HG03025 (cell line): ENCODE results near the gene SMIM44.
A peak's percentile ranks its signal among the peaks of the same experiment; 100 is the strongest.

Source experiments
- ATAC-seq: cut with Tn5 transposase; IDR thresholded peaks from one replicate; pipeline ENCODE4 v1.9.1; 2021; ENCODE audit warnings: mild to moderate bottlenecking, moderate library complexity; ENCODE audit not compliant: unreplicated experiment, low FRiP score

SMIM44 gene

DNA sequence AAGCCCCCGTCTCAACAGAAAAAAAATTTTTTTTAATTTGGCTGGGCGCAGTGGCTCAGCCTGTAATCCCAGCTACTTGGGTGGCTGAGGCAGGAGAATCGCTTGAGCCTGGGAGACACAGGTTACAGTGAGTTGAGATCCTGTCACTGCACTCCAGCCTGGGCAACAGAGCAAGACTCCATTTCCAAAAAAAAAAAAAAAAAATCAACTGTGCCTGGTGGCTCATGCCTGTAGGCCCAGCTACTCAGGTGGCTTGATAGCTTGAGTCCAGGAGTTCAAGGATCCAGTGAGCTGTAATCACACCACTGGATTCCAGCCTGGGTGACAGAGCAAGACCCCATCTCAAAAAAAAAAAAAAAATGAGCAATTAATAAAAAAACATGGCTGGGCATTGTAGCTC, 18.5 kb upstream of the SMIM44 start:
- no peak for ATAC-seq

DNA sequence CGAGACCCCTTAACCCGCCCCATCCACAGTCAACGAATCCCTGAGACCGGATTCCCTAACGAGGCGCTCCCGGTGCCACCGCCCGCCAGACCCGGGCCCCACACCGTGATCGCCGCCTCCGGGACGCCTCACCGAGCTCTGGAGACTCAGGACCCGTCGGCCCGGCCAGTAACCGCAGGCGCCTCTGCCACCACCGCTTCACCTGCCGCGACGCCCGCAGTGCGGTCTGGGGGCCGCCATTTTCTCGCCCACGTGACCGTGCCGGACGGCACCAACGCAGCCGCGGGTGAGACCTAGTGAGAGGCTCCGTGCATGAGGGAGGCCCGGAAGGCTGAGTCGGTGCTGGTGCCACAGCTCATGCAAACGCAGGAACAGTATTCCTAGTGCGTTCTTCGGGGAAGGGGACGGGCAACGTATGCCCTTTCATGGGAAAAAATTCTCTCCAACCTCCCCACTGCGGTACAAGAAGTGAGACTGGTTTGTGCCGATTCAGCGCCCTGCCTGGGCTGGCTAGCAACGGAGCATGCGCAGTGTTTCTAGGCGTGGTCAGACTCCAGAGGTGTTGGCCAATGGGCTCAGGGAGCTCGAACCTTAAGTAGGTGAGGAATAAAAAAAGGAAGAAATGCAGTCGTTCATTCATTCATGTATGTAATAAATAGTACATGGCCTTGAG, 17.3 kb upstream of the SMIM44 start, which contains the start of gene DOHH:
Gene DOHH, minus strand, starts transcription at position 246 of the 673 bp plus-strand sequence. CDS start 3,860 bp downstream, outside the sequence.
- peak; percentile 77 for ATAC-seq

DNA sequence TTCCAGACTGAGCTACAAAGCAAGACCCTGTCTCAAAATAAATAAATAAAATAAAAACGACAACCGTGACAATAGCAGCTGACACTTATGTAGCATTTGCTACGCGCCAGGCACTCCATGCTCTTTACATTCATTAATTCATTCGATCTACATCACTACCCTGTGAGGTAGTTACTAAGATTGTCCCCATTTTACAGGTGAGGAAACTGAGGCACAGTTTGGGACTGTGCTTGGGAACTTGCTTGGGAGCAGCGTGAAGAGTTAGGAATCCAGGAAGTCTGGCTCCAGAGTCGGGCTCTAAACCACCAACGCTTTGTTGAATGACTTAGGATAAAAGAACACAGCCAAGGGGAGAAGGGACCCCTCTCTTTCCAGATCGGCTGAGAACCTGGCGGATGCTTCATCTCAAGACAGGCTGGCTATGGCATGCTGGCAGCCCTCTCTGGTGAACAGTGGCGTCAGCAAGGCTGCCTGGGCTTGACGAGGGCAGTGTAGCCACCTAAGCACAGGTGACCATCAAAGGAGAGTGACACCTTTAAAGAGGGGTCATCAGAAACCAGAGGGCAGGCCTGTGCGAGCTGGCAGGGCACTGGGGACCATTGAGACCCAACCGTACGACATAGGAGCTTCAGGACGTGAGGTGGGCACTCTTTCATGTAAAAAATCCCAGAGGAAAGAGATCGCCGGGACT, 16.6 kb upstream of the SMIM44 start:
- ATAC-seq = no peak

DNA sequence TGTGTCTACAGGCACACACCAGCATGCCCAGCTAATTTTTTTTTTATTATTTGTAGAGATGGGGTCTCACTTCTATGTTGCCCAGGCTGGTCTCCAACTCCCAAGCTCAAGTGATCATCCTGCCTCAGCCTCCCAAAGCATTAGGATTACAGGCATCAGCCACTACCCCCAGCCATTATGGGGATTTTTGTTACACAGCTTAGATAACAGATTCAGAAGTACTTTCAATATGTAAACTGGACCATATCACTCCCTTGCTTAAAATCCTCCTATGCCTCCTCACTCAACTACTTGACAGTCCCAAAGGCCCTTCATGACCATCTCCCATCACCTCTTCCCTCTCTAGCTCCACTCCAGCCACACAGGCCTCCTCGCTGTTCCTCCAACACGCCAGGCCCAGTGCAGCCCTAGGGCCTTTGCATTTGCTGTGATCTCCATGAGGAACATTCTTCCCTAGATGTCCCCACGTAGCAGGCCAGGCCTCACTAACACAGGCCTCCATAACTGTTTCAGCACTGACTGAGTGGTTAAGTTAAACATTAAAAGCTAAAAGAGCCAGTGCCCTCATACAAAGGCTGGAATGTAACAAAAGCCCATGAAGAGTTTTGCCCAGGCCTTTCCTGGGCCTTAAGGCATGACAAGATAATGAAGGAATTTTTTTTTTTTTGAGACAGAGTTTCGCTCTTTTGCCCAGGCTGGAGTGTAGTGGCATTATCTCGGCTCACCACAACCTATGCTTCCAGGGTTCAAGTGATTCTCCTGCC, 14.7 kb upstream of the SMIM44 start:
- no peak for ATAC-seq

DNA sequence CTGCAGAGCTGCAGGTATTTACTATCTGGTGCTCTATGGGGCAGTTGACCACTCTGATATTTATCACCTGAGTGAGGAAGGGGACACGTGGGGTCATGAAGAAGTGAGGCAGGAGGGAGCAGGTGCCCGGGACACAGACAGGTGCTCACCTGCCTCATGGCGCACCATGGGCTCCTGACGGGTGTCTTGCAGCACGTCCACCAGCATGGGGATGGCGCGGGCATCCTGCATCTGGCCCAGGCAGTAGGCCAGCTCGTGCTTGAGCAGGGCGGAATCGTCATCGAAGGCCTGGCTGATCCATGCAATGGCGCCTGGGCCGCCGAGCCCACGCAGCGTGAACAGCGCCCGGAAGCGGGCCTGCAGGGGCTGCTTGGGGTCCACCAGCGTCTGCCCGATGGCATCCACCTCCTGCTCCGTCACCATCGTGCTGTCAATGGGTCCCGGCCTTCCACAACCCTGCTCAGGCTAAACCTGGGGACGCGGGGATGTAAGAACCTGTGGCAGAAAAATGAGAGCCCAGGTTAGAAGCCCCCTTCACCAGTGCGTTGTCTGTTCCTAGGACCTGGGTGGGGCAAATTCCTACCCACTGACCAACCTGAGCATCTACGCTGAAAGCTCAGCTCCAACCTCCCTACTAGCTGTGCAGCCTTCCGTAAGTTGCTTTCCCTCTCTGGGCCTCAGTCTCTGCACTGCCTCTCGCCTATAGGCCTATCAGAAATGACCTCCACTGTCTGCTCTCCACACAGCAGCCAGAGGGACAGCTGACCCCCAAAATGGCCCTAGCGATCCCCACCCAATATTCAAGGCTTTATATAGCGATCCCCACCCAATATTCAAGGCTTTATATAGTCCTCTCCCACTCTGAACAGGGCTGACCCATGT, 13.4 kb upstream of the SMIM44 start:
- no peak for ATAC-seq

DNA sequence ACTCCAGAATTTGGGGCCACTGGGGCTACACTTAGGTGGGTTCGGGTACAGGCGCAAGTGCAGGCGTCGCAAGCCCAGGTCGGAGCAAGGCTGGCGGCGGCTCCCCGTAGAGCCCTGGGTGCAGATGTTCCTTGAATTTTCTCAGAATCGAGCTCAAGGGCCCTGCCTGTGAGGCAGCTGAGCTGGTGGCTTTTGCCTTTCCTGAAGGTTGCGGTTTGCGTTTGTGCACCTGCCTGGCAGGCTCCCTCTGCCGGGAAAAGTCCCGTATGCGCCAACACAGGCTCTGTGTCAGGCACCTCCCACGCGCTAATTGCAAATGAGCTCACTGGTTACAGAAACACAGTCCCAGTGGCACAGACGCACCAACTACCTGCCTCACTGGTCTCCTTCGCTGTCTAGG, 11.3 kb upstream of the SMIM44 start:
- no peak for ATAC-seq

DNA sequence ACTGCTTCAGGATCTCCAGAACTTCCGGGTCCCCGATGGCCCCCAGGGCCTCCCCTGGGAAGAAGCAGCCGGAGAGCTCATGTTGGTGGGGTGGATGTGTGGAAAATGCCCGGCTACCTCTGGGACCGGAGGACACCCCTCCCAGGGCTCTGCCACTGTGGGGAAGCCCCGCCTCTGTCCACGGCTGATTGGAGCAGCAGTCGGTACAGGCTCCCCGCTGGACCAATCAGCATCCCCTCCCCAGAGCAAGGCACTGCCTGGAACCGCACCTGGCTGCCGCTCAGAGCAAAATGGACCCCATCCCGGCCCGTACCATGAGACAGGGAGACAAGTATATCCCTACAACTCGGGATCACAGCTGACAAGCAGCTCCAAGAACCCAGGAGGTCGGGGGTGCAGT, 10.8 kb upstream of the SMIM44 start:
- ATAC-seq = no peak

DNA sequence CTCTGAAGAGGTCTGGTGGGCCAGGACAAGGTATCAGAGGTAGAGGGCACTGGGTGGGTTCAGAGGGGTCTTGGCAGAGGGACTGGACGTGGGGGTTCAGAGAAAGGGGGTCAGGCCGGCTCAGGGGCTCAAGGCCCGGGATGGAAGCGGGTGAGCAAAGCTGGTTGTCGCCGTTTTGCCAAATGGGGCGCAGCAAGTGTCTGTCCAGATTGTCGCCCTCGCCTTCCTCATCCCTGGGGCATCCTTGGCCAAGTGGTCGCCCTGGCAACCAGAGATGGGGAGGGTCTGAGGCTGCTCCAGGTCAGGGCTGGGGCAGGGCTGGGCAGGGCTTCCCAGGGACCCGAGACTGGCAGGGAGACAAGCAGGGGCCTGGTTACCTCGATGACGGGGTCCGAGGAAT, 10.4 kb upstream of the SMIM44 start:
- ATAC-seq = no peak

DNA sequence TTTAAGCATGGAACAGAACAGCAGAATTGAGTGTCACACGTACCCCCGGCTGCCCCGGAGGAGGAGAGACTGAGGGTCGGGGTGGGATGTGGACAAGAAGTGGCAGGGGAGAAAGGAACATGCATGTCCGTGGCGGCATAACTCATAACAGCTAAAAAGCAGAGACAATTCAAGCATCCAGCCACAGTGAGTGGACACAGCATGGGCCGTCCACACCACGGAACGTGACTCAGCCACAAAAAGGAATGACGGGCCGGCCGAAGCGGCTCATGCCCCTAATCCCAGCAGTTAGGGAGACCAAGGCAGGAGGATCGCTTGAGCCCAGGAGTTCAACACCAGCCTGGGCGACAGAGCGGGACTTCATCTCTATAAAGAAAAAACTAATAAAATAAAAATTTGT, 9.7 kb upstream of the SMIM44 start:
- no peak for ATAC-seq

DNA sequence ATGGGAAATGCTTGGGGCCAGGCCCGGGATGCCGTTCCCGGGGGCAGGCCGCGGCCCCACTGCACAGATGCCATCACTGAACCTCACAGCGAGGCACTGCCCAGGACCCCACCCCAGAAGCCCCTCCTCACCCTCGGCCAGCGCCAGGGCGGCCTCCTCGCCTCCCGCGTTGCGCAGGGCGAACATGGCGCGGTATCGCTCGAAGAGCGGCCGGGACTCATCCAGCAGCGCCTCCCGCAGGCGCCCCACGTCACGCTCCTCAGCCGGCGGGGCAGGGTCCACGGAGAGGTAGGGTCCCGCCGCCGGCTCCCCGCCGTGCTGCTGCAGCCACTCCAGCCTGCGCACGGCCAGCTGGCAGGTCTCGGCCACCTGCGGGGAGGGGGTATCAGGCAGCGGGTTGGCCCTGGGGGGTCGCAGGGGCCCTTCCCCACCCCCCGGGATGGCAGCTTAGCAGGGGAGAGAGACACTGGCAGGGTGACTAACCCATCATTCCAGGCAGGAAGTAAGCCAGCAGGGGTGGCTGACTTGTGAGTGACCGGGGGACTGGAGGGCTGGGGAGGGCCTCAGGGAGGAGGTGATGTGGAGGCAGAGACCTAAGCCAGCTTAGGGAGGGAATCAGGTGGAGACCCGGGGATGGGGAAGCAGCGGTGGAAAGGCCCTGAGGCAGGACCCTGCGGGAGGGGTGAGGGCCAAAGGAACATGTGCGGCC, 9.0 kb upstream of the SMIM44 start:
- ATAC-seq = no peak

DNA sequence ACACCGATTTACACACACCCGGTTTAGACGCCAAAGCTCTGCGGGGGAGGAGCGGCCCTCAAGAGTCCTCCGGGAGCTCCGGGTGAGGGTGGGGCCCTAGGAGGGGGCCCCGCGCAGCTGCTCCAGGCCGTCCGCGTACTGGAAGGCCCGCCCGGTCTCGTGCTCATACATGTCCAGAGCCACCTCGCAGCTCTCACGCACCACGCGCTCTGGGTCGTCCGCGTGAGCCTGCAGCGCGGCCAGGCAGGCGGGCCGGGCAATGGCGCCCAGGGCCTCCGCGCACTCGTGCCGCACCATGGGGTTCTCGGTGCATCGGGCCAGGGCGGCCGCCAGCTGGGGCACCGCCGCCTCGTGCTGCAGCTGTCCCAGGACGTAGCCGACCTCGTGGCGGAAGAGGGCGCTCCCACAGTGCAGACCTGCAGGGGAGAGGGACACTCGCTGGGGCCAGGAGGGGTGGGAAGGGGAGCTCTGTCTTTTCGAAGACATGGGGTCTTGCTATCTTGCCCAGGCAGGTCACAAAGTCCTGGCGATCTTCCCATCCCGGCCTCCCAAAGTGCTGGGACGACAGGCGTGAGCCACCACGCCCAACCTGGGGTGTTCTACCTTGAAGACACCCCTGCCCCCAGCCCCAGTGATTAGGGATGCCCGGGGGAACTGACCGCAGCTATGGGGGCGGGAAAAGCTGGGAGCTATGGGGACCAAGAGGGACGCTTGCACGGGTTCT, 8.3 kb upstream of the SMIM44 start:
- no peak for ATAC-seq

DNA sequence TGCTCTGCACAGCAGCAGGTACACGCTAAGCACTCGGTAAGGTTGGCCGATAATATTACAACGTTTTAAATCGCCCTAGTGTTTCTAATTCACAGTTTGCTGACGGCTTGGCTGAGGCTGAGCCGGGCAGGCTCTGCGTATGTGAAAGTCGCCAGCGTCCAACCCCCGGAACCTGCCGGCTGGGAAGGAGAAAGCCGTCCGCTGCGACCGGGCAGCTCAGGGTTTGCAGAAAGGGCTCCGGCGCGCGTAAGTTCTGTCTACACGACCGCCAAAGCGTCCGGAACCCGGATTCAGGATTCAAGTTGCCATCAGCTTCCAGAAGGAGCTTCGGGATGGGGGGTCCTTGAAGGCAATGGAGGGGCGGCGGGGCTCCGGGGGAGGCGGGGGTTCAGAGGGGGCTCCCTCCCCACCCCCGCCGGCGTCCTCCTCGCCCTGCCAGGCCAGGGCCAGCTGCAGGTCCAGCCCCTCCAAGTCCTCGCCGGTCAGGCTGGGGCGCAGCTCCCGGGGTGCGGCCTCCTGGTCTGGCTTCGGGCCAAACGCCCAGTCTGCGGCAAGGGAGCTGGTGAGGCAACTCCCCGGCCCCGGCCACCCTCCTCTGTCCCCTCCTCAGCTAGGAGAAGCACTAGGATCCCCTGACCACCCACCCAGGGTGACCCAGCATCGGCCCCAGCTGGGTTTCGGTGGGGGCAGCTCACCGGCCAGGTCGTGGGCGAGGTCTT, 575 bp downstream of the SMIM44 start:
- no peak for ATAC-seq

DNA sequence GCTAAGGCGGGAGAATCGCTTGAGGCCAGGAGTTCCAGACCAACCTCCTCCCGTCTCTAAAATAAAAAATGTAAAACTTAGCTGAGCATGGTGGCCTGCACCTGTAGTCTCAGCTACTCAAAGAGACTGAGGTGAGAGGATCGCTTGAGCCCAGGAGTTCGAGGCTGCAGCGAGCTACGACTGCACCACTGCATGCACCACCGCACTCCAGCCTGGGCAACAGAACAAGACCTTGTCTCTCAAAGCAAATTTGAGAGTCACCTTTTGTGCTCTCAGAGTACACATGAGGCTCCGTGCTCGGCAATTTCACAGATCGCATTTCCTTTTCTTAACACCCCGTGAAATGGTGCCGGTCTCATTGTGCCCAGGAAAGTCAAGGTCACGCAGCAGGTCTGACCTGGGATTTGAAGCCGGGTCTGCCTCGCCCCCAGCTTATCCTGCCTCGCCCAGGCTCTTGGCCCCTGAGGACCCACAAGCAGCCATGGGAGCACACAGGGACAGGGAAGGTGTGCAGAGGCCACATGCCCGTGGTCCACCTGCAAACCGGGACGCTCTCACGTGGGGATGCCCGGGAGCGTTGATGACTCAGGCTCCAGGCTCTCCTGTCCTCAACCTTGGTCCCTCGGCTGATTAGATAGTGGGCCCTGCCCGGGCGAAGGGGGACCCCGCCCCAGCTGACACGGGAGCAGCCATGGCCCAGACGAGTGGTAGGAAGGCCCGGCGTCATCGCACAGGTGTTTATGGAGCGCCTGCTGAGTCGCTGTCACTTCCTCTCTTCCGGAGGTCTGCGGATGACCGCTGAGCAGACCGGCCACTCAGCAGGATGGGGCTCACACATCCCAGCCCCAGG, 1.8 kb downstream of the SMIM44 start:
- no peak for ATAC-seq

DNA sequence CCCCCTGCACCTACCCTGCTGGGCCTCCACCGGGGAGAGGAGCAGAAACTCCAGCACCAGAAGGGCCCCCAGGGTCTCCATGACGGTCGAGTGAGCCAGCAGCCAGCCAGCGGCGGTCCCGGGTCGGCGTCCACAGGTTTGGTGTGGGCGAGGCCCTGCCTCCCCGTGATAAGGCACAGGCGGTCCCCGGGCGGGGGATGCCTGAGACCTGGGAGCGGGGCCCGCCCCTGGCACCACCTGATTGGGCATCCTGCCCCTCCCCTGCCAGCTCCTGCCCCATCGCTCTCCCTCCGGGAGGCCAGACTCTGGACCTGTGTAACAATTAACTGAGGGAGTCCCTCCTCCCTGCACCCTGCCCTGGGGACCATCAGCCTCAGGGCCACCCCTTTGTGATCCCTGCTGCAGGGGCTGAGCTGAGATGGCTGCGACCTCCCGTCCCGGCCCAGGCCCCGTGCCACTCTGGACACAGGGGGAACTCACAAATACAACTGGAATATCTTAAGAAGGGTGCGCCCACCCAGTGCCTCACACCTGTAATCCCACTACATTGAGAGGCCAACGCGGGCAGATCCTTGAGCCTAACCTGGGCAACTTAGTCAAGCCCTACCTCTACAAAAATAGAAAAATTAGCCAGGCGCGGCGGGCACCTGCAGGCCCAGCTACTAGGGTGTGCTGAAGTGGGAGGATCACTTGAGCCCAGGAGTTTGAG, 2.7 kb downstream of the SMIM44 start, which contains the start of gene SMIM24:
Gene SMIM24, minus strand, starts transcription at position 143 of the 709 bp plus-strand sequence. Its CDS starts 62 bp downstream, at position 81.
- ATAC-seq = no peak

DNA sequence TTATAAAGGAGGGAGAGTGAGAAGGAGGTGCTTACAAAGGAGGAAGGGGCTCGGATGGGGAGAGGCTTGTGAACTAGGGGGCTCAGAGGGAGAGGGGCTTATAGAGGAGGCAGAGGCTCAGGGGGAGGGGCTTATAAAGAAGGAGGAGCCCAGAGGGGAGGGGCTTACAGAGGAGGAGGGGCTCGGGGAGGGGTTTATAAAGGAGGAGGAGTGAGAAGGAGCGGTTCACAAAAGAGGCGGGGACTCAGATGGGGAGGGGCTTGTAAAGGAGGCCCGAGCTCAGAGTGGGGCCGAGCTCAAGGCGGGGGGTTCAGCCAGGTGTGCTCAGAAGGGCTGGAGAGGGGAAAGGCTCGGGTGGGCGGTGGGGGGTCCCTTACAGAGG, 3.4 kb downstream of the SMIM44 start:
- ATAC-seq = no peak

DNA sequence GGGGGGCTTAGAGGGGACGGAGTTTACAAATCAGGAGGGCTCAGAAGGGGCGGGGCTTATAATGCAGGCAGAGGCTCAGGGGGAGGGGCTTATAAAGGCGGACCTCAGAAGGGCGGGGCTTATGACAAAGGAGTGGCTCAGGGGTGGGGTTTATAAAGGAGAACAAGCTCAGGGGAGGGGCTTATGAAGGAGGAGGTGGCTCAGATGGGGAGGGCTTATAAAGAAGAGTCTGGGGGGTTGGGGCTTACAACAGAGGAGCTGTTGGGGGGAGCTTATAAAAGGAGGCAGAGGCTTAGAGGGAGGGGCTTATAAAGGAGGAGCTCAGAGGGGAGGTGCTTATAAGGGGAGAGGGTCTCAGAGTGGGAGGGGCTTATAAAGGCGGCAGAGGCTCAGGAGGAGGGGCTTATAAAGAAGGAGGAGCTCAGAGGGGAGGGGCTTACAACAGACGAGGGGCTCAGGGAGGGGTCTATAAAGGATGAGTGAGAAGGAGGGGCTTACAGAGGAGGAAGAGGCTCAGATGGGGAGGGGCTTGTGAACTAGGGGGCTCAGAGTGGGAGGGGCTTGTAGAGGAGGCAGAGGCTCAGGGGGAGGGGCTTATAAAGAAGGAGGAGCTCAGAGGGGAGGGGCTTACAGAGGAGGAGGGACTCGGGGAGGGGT, 3.9 kb downstream of the SMIM44 start:
- no peak for ATAC-seq
